Duodenal mucosa (tissue), 2 donors: Measurements from ENCODE around the gene TAF10.

Experiments
- H3K27ac ChIP-seq: one replicate; pipeline ENCODE4 v1.7.0; 2013; ENCODE audit warnings: low read depth, low read length
- H3K27me3 ChIP-seq, 2 donors: one replicate each; pipeline ENCODE4 v1.7.0; 2013; ENCODE audit warnings: low read length in 2 of 2, control low read depth in 1 of 2; ENCODE audit not compliant: insufficient read depth in 2 of 2, control insufficient read depth in 1 of 2
- H3K36me3 ChIP-seq, 2 donors: one replicate each; pipeline ENCODE4 v1.7.0; 2013; ENCODE audit warnings: low read length in 2 of 2, control low read depth in 1 of 2; ENCODE audit not compliant: insufficient read depth in 2 of 2, control insufficient read depth in 1 of 2
- H3K4me1 ChIP-seq, 2 donors: one replicate each; pipeline ENCODE4 v1.7.0; 2013; ENCODE audit warnings: low read length in 2 of 2, control low read depth in 1 of 2; ENCODE audit not compliant: insufficient read depth in 2 of 2, control insufficient read depth in 1 of 2
- H3K4me3 ChIP-seq, 2 donors: one replicate each; pipeline ENCODE4 v1.7.0; 2013; ENCODE audit warnings: low read length in 2 of 2, low read depth in 1 of 2
- H3K9ac ChIP-seq, 2 donors: one replicate each; pipeline ENCODE4 v1.7.0; 2013; ENCODE audit warnings: low read length in 2 of 2, low read depth in 1 of 2
- H3K9me3 ChIP-seq, 2 donors: one replicate each; pipeline ENCODE4 v1.7.0; 2013; ENCODE audit warnings: low read length in 2 of 2, control low read depth in 1 of 2; ENCODE audit not compliant: control insufficient read depth in 1 of 2

The TAF10 gene

GRCh38 chr11:6642957-6643356, 30.9 kb upstream of the TAF10 start:
- Histone ChIP-seq H3K4me3 (no peak overlapping the region), H3K27me3 (peaks cover 2 to 4% of the 10 kb centered on the region in 2 donors), H3K9me3 (no peaks in the 10 kb centered on the region), H3K4me1 (peaks cover 16 to 37% of the 10 kb centered on the region in 2 donors), H3K9ac (no peak overlapping the region), H3K36me3 (peaks cover 0 to 4% of the 10 kb centered on the region in 2 donors), H3K27ac (no peak overlapping the region)

GRCh38 chr11:6640985-6641701, 29.1 kb upstream of the TAF10 start:
- Histone ChIP-seq H3K4me3 (no peak overlapping the region), H3K27ac (no peak overlapping the region), H3K9me3 (no peaks in the 10 kb centered on the region), H3K27me3 (peaks cover 0 to 4% of the 10 kb centered on the region in 2 donors), H3K36me3 (peaks cover 0 to 4% of the 10 kb centered on the region in 2 donors), H3K9ac (no peak overlapping the region), H3K4me1 (peaks cover 12 to 29% of the 10 kb centered on the region in 2 donors)

GRCh38 chr11:6640036-6640984, 28.3 kb upstream of the TAF10 start:
- H3K27me3 ChIP-seq: peaks cover 0 to 4% of the 10 kb centered on the region in 2 donors
- no peaks in the 10 kb centered on the region for H3K9me3 ChIP-seq
- peaks cover 0 to 4% of the 10 kb centered on the region in 2 donors for H3K36me3 ChIP-seq
- H3K4me3 ChIP-seq: no peak overlapping the region
- H3K9ac ChIP-seq: no peak overlapping the region
- H3K27ac ChIP-seq: no peak overlapping the region
- H3K4me1 ChIP-seq: peaks cover 18 to 31% of the 10 kb centered on the region in 2 donors

- peaks cover 0 to 4% of the 10 kb centered on the region in 2 donors for H3K36me3 ChIP-seq
- peaks cover 27 to 35% of the 10 kb centered on the region in 2 donors for H3K4me1 ChIP-seq
- no peaks in the 10 kb centered on the region for H3K9me3 ChIP-seq
- no peaks in the 10 kb centered on the region for H3K27me3 ChIP-seq
- H3K27ac ChIP-seq: no peak overlapping the region
- H3K4me3 ChIP-seq: no peak overlapping the region
- H3K9ac ChIP-seq: no peak overlapping the region
These were observed 26.4 kb upstream of the TAF10 start for GRCh38 chr11:6638429-6638828.

- Histone ChIP-seq H3K4me1 (peaks cover 27 to 35% of the 10 kb centered on the region in 2 donors), H3K27ac (no peak overlapping the region), H3K9me3 (no peaks in the 10 kb centered on the region), H3K4me3 (no peak overlapping the region), H3K36me3 (peaks cover 0 to 9% of the 10 kb centered on the region in 2 donors), H3K9ac (no peak overlapping the region), H3K27me3 (no peaks in the 10 kb centered on the region)
These were observed 25.9 kb upstream of the TAF10 start for GRCh38 chr11:6637871-6638270.

GRCh38 chr11:6636480-6636879, 24.5 kb upstream of the TAF10 start:
- Histone ChIP-seq H3K9ac (no peak overlapping the region), H3K4me3 (no peak overlapping the region), H3K27me3 (no peaks in the 10 kb centered on the region), H3K27ac (no peak overlapping the region), H3K4me1 (peaks cover 27 to 35% of the 10 kb centered on the region in 2 donors), H3K9me3 (no peaks in the 10 kb centered on the region), H3K36me3 (peaks cover 0 to 10% of the 10 kb centered on the region in 2 donors)

GRCh38 chr11:6635082-6635932, 23.3 kb upstream of the TAF10 start:
- peak overlapping the region in 1 of 2 donors; percentile 9 for H3K9ac ChIP-seq
- no peaks in the 10 kb centered on the region for H3K9me3 ChIP-seq
- H3K36me3 ChIP-seq: peaks cover 0 to 6% of the 10 kb centered on the region in 2 donors
- no peaks in the 10 kb centered on the region for H3K27me3 ChIP-seq
- peaks cover 27 to 35% of the 10 kb centered on the region in 2 donors for H3K4me1 ChIP-seq
- H3K27ac ChIP-seq: peak overlapping the region; percentile 39
- no peak overlapping the region for H3K4me3 ChIP-seq

- H3K27ac ChIP-seq: no peak overlapping the region
- H3K4me1 ChIP-seq: peaks cover 27 to 34% of the 10 kb centered on the region in 2 donors
- H3K36me3 ChIP-seq: peaks cover 0 to 6% of the 10 kb centered on the region in 2 donors
- no peaks in the 10 kb centered on the region for H3K27me3 ChIP-seq
- H3K9me3 ChIP-seq: no peaks in the 10 kb centered on the region
- H3K4me3 ChIP-seq: no peak overlapping the region
- no peak overlapping the region for H3K9ac ChIP-seq
These were observed 22.5 kb upstream of the TAF10 start for GRCh38 chr11:6634534-6634933.

- Histone ChIP-seq H3K4me1 (peaks cover 27 to 28% of the 10 kb centered on the region in 2 donors), H3K27ac (no peak overlapping the region), H3K4me3 (no peak overlapping the region), H3K36me3 (peaks cover 0 to 10% of the 10 kb centered on the region in 2 donors), H3K9ac (no peak overlapping the region), H3K9me3 (no peaks in the 10 kb centered on the region), H3K27me3 (no peaks in the 10 kb centered on the region)
These were observed 21.7 kb upstream of the TAF10 start for GRCh38 chr11:6633422-6634408.
